Activated effector memory CD4-positive, alpha-beta T cell treated with Interleukin-2 at 50 U/mL for 16 hours (primary cell): ENCODE results near the gene SND1.

ENCODE experiments used
- DNase-seq: peaks from one replicate; pipeline ENCODE4 v3.0.0-alpha.2; 2020

Gene SND1

GRCh38 chr7:127876393-127876792, 224.4 kb downstream of the SND1 start:
- no peak for DNase-seq

DNA sequence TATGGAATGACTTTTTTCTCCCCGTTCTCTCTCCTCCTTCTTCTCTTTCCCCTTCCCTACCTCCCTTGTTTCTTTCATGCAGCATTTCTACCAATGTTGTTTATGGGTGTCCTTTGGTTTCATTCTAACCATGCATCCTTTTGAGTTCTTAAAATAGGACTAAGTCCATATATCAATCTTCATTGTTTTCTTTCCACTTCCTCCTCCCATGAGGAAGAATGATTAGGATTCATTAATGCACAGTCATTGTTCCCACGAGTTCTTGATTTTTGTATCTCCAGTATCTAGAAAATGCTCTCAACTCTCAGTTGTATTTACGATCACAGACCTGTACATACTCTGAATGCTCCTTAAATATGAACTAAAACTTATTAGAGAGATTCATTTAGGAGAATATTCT, 226.0 kb downstream of the SND1 start:
- no peak for DNase-seq

GRCh38 chr7:127878791-127879190, 226.8 kb downstream of the SND1 start:
- DNase-seq = no peak

GRCh38 chr7:127879436-127879835, 227.4 kb downstream of the SND1 start:
- no peak for DNase-seq

DNA sequence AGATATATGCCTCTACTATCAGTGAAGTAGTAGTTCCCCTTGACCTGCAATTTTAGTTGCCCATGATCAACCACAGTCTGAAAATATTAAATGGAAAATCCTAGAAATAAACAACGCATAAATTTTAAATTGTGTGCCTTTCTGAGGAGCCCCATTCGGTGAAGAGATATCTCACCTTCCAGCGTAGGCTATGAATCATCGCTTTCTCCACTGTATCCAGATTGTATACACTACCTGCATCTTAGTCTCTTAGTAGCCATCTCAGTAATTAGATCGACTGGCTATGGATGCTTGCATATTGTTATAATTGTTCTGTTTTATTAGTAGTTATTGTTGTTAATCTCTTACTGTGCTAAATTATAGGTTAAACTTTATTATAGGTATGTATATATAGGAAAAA, 227.9 kb downstream of the SND1 start:
- no peak for DNase-seq

- DNase-seq = no peak
Measured at GRCh38 chr7:127880454-127880853, 228.5 kb downstream of the SND1 start.

DNA sequence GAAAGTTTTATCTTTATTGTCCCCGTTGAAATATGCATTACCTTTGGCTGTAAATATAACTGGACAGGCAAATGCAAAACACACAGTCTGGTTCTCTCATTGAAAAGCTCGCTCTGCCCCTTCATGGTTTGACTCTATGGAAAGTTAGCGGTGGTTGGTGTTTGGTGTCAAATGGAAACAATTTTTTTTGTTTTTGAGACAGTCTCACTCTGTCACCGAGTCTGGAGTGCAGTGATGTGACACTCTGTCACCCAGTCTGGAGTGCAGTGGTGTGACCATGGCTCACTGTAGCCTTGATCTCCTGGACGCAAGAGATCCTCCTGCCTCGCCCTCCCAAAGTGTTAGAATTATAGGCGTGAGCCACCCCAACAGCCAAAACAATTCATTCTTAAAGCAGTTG, 229.6 kb downstream of the SND1 start:
- no peak for DNase-seq

DNA sequence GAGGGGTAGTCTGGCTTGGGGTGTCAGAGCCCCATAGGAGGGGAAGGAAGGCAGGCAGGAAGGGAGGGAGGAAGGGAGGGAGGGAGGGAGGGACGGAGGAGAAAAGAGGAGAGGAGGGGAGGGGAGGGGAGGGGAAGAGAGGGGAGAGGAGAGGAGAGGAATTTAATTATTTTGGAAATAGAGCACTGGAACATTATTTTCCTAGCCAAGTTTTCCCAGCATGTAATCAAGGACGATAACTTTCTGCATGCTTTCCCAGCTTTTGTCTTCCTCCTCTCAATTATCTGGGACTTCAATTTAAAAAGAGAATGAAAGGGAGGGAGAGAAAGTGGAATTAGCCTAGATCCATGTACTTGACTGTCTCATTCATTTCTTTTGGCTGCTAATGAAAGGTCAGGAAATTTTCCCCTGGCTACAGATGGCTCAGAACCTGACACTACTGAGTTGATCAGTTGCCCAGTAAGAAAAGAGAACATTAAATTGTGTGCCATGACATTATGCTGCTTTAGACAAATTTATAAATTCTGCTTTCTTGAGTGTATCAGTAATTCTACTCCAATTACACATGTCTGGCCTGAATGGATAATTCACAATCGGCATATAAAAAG, 230.4 kb downstream of the SND1 start:
- DNase-seq = no peak

DNA sequence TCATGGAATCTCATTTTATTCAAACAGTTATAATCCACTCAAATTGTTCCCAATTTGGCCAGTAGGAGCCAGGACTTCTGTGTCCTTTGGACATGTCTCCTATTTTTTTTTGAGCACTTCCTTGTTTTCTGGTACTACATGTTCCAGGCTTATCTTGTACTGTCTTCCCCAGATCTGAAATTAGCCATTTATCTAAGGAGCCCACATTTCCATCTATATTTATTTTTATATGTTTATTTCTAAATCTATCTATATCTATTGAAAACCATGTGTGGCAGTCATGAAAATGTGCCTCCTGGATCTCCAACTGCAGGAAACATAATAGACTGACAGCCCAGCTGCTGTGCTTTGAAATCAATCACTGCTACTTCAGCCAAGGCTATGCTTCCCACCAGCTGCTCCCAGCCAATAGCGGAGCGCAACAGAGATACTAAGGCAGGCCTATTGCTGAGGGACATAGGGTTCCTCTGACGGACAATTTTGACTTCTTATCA, 232.1 kb downstream of the SND1 start:
- no peak for DNase-seq

DNA sequence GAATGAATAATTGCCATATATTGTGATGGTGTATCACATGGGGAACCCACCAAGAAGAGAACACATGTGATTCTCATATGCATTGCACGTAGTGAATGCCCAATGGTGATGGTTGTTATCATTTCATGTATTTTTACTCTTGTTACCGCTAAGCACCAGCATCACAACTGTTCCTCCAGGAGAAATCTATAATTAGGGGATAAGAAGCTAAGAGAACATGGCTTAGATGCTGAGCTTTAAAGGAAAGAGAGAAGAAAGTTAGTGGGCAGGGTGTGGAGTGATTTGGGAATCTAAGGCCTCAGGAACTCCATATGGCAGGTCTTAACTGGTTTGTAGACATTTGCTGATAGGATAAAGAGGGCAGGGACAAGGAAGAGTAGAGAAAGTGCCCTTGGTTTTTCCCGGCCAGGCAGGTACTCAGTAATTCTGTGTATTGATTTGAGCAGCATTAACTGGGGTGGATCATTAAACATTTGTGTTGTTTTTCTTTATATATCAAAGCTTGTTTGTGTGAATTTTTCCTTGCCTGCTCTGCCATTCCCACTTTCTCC, 233.3 kb downstream of the SND1 start:
- no peak for DNase-seq

GRCh38 chr7:127885843-127886242, 233.8 kb downstream of the SND1 start:
- DNase-seq = no peak

GRCh38 chr7:127886248-127886647, 234.3 kb downstream of the SND1 start:
- DNase-seq = no peak

DNA sequence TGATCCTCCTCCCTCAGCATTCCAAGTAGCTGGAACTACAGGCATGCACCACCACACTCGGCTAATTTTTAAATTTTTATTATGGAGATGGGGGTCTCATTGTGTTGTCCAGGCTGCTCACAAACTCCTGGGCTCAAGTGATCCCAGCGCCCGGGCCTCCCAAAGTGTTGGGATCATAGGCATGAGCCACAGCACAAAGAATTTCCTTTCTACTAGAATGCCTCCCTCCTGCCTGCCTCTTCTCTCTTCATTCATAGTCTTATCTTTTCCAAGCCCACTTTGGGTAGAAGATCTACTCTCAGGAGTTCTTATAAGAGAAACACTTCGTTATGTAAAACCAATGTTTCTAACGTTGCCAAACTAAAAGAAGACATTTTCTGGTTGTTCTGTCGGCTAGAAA, 235.1 kb downstream of the SND1 start:
- DNase-seq = no peak

DNA sequence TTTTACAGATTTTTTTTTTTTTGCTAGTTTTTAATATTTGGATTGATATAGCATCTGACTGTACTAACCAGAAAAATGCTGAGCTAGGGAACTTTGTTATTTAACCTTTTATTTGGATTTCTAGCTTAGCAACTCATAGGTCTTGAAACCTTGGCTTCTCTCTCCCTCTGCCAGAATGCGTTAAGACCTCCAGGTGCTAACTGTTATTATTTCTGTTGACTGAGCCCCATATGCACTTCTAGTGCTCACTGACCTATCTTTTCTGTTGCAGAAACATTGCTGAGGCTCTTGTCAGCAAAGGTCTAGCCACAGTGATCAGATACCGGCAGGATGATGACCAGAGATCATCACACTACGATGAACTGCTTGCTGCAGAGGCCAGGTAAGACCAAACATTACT, 235.6 kb downstream of the SND1 start:
- no peak for DNase-seq

GRCh38 chr7:127888411-127888810, 236.4 kb downstream of the SND1 start:
- no peak for DNase-seq

GRCh38 chr7:127888825-127889224, 236.8 kb downstream of the SND1 start:
- DNase-seq = no peak

DNA sequence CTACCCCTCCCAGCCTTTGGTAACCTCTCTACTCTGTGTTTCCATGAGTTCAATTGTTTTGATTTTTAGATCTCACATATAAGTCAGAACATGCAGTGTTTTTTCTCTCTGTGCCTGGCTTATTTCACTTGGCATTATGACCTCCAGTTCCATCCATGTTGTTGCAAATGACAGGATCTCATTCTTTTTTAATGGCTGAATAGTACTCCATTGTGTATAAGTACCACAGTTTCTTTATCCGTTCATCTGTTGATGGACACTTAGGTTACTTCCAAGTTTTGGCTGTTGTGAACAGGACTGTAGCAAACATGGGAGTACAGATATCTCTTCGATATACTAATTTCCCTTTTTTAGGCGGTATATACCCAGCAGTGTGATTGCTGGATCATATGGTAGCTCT, 237.7 kb downstream of the SND1 start:
- DNase-seq = no peak

DNA sequence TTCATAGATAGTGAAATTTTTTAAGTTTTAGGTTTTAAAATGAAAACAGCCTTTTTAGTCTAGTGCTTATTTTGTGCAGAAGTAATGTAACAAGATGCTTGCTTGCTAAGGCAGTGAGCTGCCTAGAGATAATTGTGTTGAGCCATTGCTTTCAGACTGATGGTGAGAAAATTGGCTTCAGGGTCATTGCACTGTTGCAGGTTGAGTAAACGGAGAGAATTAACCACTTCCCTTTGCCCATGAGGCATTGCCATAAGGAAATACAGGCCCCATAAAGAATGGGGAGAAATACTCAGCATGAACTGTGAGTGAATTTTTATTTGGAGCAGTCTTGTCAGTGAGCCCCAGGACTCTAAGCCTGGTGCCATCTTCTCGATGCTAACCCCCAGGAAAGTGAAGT, 238.7 kb downstream of the SND1 start:
- no peak for DNase-seq

DNA sequence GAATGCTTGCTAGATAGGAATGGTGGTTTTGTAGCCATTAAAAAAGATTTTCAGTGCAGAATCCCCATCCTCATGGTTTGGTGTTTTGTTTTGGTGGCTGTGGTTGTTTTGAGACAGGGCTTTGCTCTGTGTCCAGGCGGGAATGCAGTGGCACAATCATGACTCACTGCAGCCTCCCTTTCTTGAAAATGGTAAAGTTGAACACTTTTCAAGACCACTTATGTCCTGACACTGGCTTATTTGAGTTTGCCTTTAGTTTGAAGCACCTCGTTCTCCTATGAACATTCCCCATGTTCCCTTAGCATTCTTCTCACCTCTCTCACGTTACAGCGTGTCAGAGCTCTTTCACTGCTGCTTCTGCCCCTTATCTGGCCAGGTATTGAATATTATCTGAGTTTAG, 239.2 kb downstream of the SND1 start:
- no peak for DNase-seq

GRCh38 chr7:127891854-127892438, 240.0 kb downstream of the SND1 start:
- no peak for DNase-seq

- no peak for DNase-seq
Measured at GRCh38 chr7:127892488-127893314, 240.7 kb downstream of the SND1 start.

DNA sequence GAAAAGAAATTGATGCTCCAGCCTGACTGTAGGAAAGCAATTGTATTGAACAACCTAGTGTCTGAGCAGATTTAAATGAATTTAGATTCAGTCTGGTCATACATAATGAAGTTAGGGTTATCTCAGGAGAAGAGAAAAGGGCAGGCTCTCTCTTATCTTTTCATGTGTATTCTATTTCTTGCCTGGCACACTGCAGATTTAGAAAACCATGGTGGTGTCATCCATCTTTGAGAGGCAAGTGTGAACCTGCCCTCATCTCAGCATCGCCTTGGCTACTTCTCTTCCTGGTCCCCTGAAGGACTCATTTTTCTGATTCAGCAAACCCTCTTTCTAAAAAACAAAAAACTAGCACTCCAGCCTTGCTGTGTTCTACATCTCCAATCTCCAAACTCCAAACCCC, 241.6 kb downstream of the SND1 start:
- DNase-seq = no peak

- DNase-seq = no peak
Measured at GRCh38 chr7:127894588-127894987, 242.6 kb downstream of the SND1 start.

- no peak for DNase-seq
Measured at GRCh38 chr7:127895360-127895759, 243.4 kb downstream of the SND1 start.
